H9 (cell line): ENCODE data around the gene SNX32. TPM values are rescaled to one million over a fixed set of nuclear protein-coding genes. Genes with fewer than 3 reads are reported as not detected.

Experiments
- DNase-seq: peaks from one replicate; pipeline ENCODE4 v3.0.0-alpha.2; 2017
- H2AFZ ChIP-seq: one replicate; pipeline ENCODE4 v1.6.1; 2013; ENCODE audit warnings: mild to moderate bottlenecking, low read length, control low read depth, moderate library complexity
- H2AK5ac ChIP-seq: 2 replicates; pipeline ENCODE4 v1.6.1; 2013; ENCODE audit warnings: low read length, control low read depth, mixed read lengths; ENCODE audit not compliant: insufficient read length
- H2BK120ac ChIP-seq: one replicate; pipeline ENCODE4 v1.6.1; 2013; ENCODE audit warnings: low read depth, mild to moderate bottlenecking, low read length, control low read depth, inconsistent platforms; ENCODE audit not compliant: poor library complexity, severe bottlenecking
- H2BK12ac ChIP-seq: 2 replicates; pipeline ENCODE4 v1.6.1; 2013; ENCODE audit warnings: low read length, control low read depth, mixed read lengths, low read depth; ENCODE audit not compliant: insufficient read length
- H2BK15ac ChIP-seq: 2 replicates; pipeline ENCODE4 v1.6.1; 2013; ENCODE audit warnings: low read depth, low read length, control low read depth
- H2BK20ac ChIP-seq: one replicate; pipeline ENCODE4 v1.6.1; 2013; ENCODE audit warnings: low read depth, mild to moderate bottlenecking, low read length, control low read depth, inconsistent platforms; ENCODE audit not compliant: poor library complexity, severe bottlenecking
- H2BK5ac ChIP-seq: 2 replicates; pipeline ENCODE4 v1.6.1; 2013; ENCODE audit warnings: low read length, control low read depth, mixed read lengths; ENCODE audit not compliant: insufficient read length
- H3K14ac ChIP-seq: 2 replicates; pipeline ENCODE4 v1.6.1; 2013; ENCODE audit warnings: low read length, control low read depth; ENCODE audit not compliant: insufficient read depth
- H3K18ac ChIP-seq: 2 replicates; pipeline ENCODE4 v1.6.1; 2013; ENCODE audit warnings: low read depth, mild to moderate bottlenecking, mixed read lengths, low read length, control low read depth; ENCODE audit not compliant: insufficient read length
- H3K23ac ChIP-seq: 2 replicates; pipeline ENCODE4 v1.6.1; 2013; ENCODE audit warnings: low read length, control low read depth, mixed read lengths, low read depth; ENCODE audit not compliant: insufficient read length
- H3K23me2 ChIP-seq: 2 replicates; pipeline ENCODE4 v1.6.1; 2013; ENCODE audit warnings: low read depth, mild to moderate bottlenecking, mixed read lengths, low read length, control low read depth; ENCODE audit not compliant: insufficient read length, poor library complexity, severe bottlenecking
- H3K27ac ChIP-seq: 2 replicates; pipeline ENCODE4 v1.5.1; 2013; ENCODE audit warnings: low read length, control low read depth, mixed read lengths, low read depth; ENCODE audit not compliant: insufficient read length
- H3K27me3 ChIP-seq: 2 replicates; pipeline ENCODE4 v1.6.1; 2013; ENCODE audit warnings: low read length, control low read depth, inconsistent platforms; ENCODE audit not compliant: insufficient read depth
- H3K4ac ChIP-seq: 2 replicates; pipeline ENCODE4 v1.6.1; 2013; ENCODE audit warnings: low read depth, mild to moderate bottlenecking, control low read depth, inconsistent platforms, low read length, moderate library complexity
- H3K4me1 ChIP-seq: 2 replicates; pipeline ENCODE4 v1.6.1; 2013; ENCODE audit warnings: low read length, control low read depth, inconsistent platforms; ENCODE audit not compliant: insufficient read depth
- H3K4me2 ChIP-seq: 2 replicates; pipeline ENCODE4 v1.6.1; 2013; ENCODE audit warnings: low read length, control low read depth, mixed read lengths; ENCODE audit not compliant: insufficient read length, insufficient read depth
- H3K56ac ChIP-seq: 2 replicates; pipeline ENCODE4 v1.6.1; 2013; ENCODE audit warnings: low read depth, mild to moderate bottlenecking, mixed read lengths, low read length, control low read depth; ENCODE audit not compliant: insufficient read length
- H3K79me1 ChIP-seq: 2 replicates; pipeline ENCODE4 v1.6.1; 2013; ENCODE audit warnings: low read depth, mild to moderate bottlenecking, moderate library complexity, low read length, control low read depth, inconsistent platforms; ENCODE audit not compliant: insufficient read depth, poor library complexity, severe bottlenecking
- H3K79me2 ChIP-seq: 2 replicates; pipeline ENCODE4 v1.6.1; 2013; ENCODE audit warnings: low read length, control low read depth, inconsistent platforms; ENCODE audit not compliant: insufficient read depth
- H3K9ac ChIP-seq: 2 replicates; pipeline ENCODE4 v1.6.1; 2013; ENCODE audit warnings: low read length, control low read depth, mixed read lengths; ENCODE audit not compliant: insufficient read length; ENCODE audit errors: extremely low read depth
- H3K9me3 ChIP-seq: one replicate; pipeline ENCODE4 v1.6.1; 2013; ENCODE audit warnings: low read depth, low read length, inconsistent platforms; ENCODE audit not compliant: control insufficient read depth
- H3T11ph ChIP-seq: one replicate; pipeline ENCODE4 v1.6.1; 2013; ENCODE audit warnings: mild to moderate bottlenecking, low read length, control low read depth, inconsistent platforms
- H4K20me1 ChIP-seq: one replicate; pipeline ENCODE4 v1.6.1; 2013; ENCODE audit not compliant: control insufficient read depth, insufficient read length, insufficient read depth
- H4K5ac ChIP-seq: 2 replicates; pipeline ENCODE4 v1.6.1; 2013; ENCODE audit warnings: low read depth, mild to moderate bottlenecking, mixed read lengths, low read length, control low read depth; ENCODE audit not compliant: insufficient read length
- H4K8ac ChIP-seq: replicated peaks from 2 replicates; pipeline ENCODE4 v1.6.1; 2013; ENCODE audit warnings: low read length, control low read depth, mixed read lengths, low read depth; ENCODE audit not compliant: insufficient read length
- H4K91ac ChIP-seq: 2 replicates; pipeline ENCODE4 v1.6.1; 2013; ENCODE audit warnings: low read depth, mild to moderate bottlenecking, moderate library complexity, mixed read lengths, low read length, control low read depth; ENCODE audit not compliant: insufficient read length
- H3K27ac Mint-ChIP-seq, 3 experiments: 2 replicates in 2 of 3; 3 replicates in 1 of 3; pipeline ENCODE4 v1.8.0; 2020 to 2021; ENCODE audit warnings: mixed read lengths in 3 of 3, mild to moderate bottlenecking in 1 of 3, moderate library complexity in 1 of 3
- H3K27me3 Mint-ChIP-seq: 2 replicates; pipeline ENCODE4 v1.8.0; 2021; ENCODE audit warnings: low read depth, mild to moderate bottlenecking, moderate library complexity, mixed read lengths
- H3K36me3 Mint-ChIP-seq, 3 experiments: 2 replicates in 2 of 3; 3 replicates in 1 of 3; pipeline ENCODE4 v1.8.0; 2020 to 2021; ENCODE audit warnings: low read depth in 3 of 3, mixed read lengths in 3 of 3; ENCODE audit not compliant: insufficient read depth in 1 of 3
- H3K4me1 Mint-ChIP-seq, 2 experiments: 2 replicates each; pipeline ENCODE4 v1.8.0; 2020; ENCODE audit warnings: mixed read lengths in 2 of 2
- H3K4me3 Mint-ChIP-seq, 2 experiments: 2 replicates in 1 of 2; 3 replicates in 1 of 2; pipeline ENCODE4 v1.8.0; 2020 to 2021; ENCODE audit warnings: mild to moderate bottlenecking in 2 of 2, mixed read lengths in 2 of 2, moderate library complexity in 1 of 2
- H3K9me3 Mint-ChIP-seq, 2 experiments: 2 replicates in 1 of 2; 3 replicates in 1 of 2; pipeline ENCODE4 v1.8.0; 2020; ENCODE audit warnings: mild to moderate bottlenecking in 2 of 2, mixed read lengths in 2 of 2, moderate library complexity in 1 of 2
- WGBS: extraction: QIAGEN DNeasy Blood & Tissue Kit; methylation state at CpG from one replicate; pipeline ENCODE4 v1.1.7; 2013; ENCODE audit warnings: missing lambda C conversion rate, low lambda C conversion rate, mixed read lengths; ENCODE audit not compliant: insufficient read length; ENCODE audit errors: extremely low coverage; 5-methylcytosine and 5-hydroxymethylcytosine counted together
- total RNA-seq: library from RNA; stranded (reverse); gene quantifications from 2 replicates; pipeline ENCODE4 v1.2.1, GENCODE V29; 2021
- TF ChIP-seq, protein P1 (sequence below): fragments of 200-600 bp; sonication (generic); conservative IDR thresholded peaks from 3 replicates; pipeline ENCODE4 v1.8.0; 2021; ENCODE audit warnings: antibody characterized with exemption, mild to moderate bottlenecking

The SNX32 gene
- total RNA-seq, 1 experiment from 2014 or later: 1.2 TPM

DNA sequence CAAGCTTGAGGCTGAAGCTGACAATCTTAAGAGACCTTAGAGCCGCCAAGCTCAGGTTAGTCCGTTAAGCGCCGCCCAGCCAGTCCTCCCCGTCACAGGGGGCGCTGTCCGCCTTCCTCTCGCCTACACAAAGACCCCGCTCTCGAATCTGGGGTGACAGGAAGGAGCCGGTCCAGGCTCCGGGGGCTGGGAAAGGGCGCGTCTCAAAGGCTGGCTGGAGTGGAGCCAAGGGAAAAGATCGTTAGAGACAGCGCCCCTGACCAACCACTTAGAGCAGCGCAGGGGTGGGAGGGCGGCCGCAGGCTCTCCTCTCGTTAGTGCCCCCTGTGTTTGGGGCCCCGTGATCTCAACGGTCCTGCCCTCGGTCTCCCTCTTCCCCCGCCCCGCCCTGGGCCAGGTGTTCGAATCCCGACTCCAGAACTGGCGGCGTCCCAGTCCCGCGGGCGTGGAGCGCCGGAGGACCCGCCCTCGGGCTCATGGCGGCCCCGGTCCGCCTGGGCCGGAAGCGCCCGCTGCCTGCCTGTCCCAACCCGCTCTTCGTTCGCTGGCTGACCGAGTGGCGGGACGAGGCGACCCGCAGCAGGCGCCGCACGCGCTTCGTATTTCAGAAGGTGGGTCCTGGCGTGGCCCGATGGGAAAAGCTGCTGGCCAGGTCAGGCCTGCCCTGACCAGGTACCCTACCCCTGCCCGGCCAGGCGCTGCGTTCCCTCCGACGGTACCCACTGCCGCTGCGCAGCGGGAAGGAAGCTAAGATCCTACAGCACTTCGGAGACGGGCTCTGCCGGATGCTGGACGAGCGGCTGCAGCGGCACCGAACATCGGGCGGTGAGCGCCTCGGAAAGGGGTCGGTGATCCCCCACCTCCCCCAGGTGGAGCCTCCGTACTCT is 26.8 kb downstream of the SNX32 start, which contains the start of gene MUS81:
TSS of gene MUS81 (plus strand) at position 156 of the 887 bp plus-strand sequence. CDS start at position 477, 321 bp downstream.
- peak within 1 kb of the TSS; percentile 92 for H3K4me2 ChIP-seq
- H3K23me2 ChIP-seq: peaks cover 25% of the 10 kb centered on the region
- no peak within 1 kb of the TSS for H3K23ac ChIP-seq
- peak within 1 kb of the TSS; percentile 63 for H4K5ac ChIP-seq
- peak within 1 kb of the TSS; percentile 65 for H2BK5ac ChIP-seq
- peak within 1 kb of the TSS; percentile 9 for H3T11ph ChIP-seq
- H3K14ac ChIP-seq: peak within 1 kb of the TSS; percentile 98
- Mint-ChIP-seq H3K36me3 (peaks cover 38 to 52% (median 49%) of the 10 kb centered on the region in 3 experiments), H3K9me3 (peaks cover 0 to 3% of the 10 kb centered on the region in 2 experiments; a peak in 1 of 5 replicates), H3K4me3 (peak within 1 kb of the TSS; percentile 78 to 93), H3K4me1 (peaks cover 29% of the 10 kb centered on the region in 2 experiments), H3K27ac (peak within 1 kb of the TSS; percentile 96 to 99 (median 99)), H3K27me3 (no peaks in the 10 kb centered on the region)
- no peak within 1 kb of the TSS for H2BK15ac ChIP-seq
- H2BK20ac ChIP-seq: no peak within 1 kb of the TSS
- H4K8ac ChIP-seq: no peak within 1 kb of the TSS
- no peak within 1 kb of the TSS for H2AFZ ChIP-seq
- peak within 1 kb of the TSS; percentile 94 for H3K18ac ChIP-seq
- H4K20me1 ChIP-seq: peaks cover 2% of the 10 kb centered on the region
- peak within 1 kb of the TSS; percentile 27 for H4K91ac ChIP-seq
- H3K4ac ChIP-seq: peak within 1 kb of the TSS; percentile 61; the same call in 1 of the 2 replicates
- peaks cover 12% of the 10 kb centered on the region; the same call in 1 of the 2 replicates for H3K79me2 ChIP-seq
- TF ChIP-seq, protein P1, sequence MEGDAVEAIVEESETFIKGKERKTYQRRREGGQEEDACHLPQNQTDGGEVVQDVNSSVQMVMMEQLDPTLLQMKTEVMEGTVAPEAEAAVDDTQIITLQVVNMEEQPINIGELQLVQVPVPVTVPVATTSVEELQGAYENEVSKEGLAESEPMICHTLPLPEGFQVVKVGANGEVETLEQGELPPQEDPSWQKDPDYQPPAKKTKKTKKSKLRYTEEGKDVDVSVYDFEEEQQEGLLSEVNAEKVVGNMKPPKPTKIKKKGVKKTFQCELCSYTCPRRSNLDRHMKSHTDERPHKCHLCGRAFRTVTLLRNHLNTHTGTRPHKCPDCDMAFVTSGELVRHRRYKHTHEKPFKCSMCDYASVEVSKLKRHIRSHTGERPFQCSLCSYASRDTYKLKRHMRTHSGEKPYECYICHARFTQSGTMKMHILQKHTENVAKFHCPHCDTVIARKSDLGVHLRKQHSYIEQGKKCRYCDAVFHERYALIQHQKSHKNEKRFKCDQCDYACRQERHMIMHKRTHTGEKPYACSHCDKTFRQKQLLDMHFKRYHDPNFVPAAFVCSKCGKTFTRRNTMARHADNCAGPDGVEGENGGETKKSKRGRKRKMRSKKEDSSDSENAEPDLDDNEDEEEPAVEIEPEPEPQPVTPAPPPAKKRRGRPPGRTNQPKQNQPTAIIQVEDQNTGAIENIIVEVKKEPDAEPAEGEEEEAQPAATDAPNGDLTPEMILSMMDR: peak; percentile 96
- no peaks in the 10 kb centered on the region for H3K9me3 ChIP-seq
- H3K4me1 ChIP-seq: no peaks in the 10 kb centered on the region
- no CpG with 5 or more reads among the region's 78 CpGs for WGBS
- peaks cover under 1% of the 10 kb centered on the region for H3K79me1 ChIP-seq
- H3K9ac ChIP-seq: peak within 1 kb of the TSS; percentile 85
- H2BK12ac ChIP-seq: no peak within 1 kb of the TSS
- no peak within 1 kb of the TSS for H2AK5ac ChIP-seq
- H3K27ac ChIP-seq: peak within 1 kb of the TSS; percentile 83
- H3K56ac ChIP-seq: no peak within 1 kb of the TSS
- peak; percentile 97 for DNase-seq
- no peaks in the 10 kb centered on the region for H3K27me3 ChIP-seq
- peak within 1 kb of the TSS; percentile 76 for H2BK120ac ChIP-seq
